HepG2 (cell line): ENCODE measurements around the gene AMZ2. TPM values are rescaled to one million over a fixed set of nuclear protein-coding genes. Genes with fewer than 3 reads are reported as not detected.

Experiments
- BORCS8-MEF2B ChIP-seq: sonication (generic); formaldehyde crosslinking; IDR thresholded peaks from 2 replicates; pipeline ENCODE4 v1.8.0; 2022; ENCODE audit warnings: mild to moderate bottlenecking, missing genetic modification reagents
- CC2D1A ChIP-seq: sonication (generic); formaldehyde crosslinking; IDR thresholded peaks from 2 replicates; pipeline ENCODE4 v1.8.1; 2023; ENCODE audit warnings: mild to moderate bottlenecking, missing genetic modification reagents
- HOXA5 ChIP-seq: sonication (generic); formaldehyde crosslinking; IDR thresholded peaks from 2 replicates; pipeline ENCODE4 v1.4.0; 2020; ENCODE audit warnings: missing genetic modification reagents
- IKZF4 ChIP-seq: sonication (generic); formaldehyde crosslinking; IDR thresholded peaks from 2 replicates; pipeline ENCODE4 v1.5.1; 2020; ENCODE audit warnings: borderline replicate concordance, mild to moderate bottlenecking, low read depth, missing genetic modification reagents; ENCODE audit errors: not compliant biosample characterization
- KDM2A ChIP-seq: sonication (generic); formaldehyde crosslinking; IDR thresholded peaks from 2 replicates; pipeline ENCODE4 v1.4.0; 2020; ENCODE audit warnings: low read depth, missing genetic modification reagents, borderline replicate concordance
- KMT2A ChIP-seq: sonication (generic); formaldehyde crosslinking; IDR thresholded peaks from 2 replicates; pipeline ENCODE4 v1.4.0; 2020; ENCODE audit warnings: missing genetic modification reagents
- NFYB ChIP-seq: sonication (generic); formaldehyde crosslinking; IDR thresholded peaks from 2 replicates; pipeline ENCODE4 v1.4.0; 2020; ENCODE audit warnings: missing genetic modification reagents
- REPIN1 ChIP-seq: sonication (generic); formaldehyde crosslinking; IDR thresholded peaks from 2 replicates; pipeline ENCODE4 v1.8.0; 2022; ENCODE audit warnings: missing genetic modification reagents, low read depth, mild to moderate bottlenecking, borderline replicate concordance
- RFX3 ChIP-seq: IDR thresholded peaks from 2 replicates; pipeline ENCODE4 v1.6.1; 2016; ENCODE audit warnings: missing biosample characterization, missing genetic modification reagents
- SALL1 ChIP-seq: sonication (generic); formaldehyde crosslinking; IDR thresholded peaks from 2 replicates; pipeline ENCODE4 v1.8.0; 2022; ENCODE audit warnings: mild to moderate bottlenecking, missing genetic modification reagents
- ZKSCAN8 ChIP-seq: IDR thresholded peaks from 2 replicates; pipeline ENCODE4 v1.6.1; 2016; ENCODE audit warnings: borderline replicate concordance, missing genetic modification reagents, missing compliant biosample characterization
- ZNF256 ChIP-seq: sonication (generic); formaldehyde crosslinking; conservative IDR thresholded peaks from 2 replicates; pipeline ENCODE4 v1.4.0; 2020; ENCODE audit warnings: missing genetic modification reagents
- ZNF34 ChIP-seq: sonication (generic); formaldehyde crosslinking; IDR thresholded peaks from 2 replicates; pipeline ENCODE4 v1.4.0; 2020; ENCODE audit warnings: mild to moderate bottlenecking, missing genetic modification reagents, borderline replicate concordance
- ZNF354B ChIP-seq: sonication (generic); formaldehyde crosslinking; IDR thresholded peaks from 2 replicates; pipeline ENCODE4 v1.8.0; 2022; ENCODE audit warnings: mild to moderate bottlenecking, missing genetic modification reagents
- ZNF629 ChIP-seq: sonication (generic); formaldehyde crosslinking; conservative IDR thresholded peaks from 2 replicates; pipeline ENCODE4 v1.5.0; 2020; ENCODE audit warnings: missing genetic modification reagents
- polyA plus RNA-seq, 8 experiments: library from polyadenylated mRNA; depleted of rRNA in 3 of 8; stranded (reverse) in 7 of 8; unstranded in 1 of 8; fragments of >200 nt; fragmentation: Illumina TruSeq in 4 of 8; extraction: Trizol in 4 of 8; gene quantifications; 2 replicates each; pipeline versions ENCODE4 v1.2.1 to v1.2.3, GENCODE V29; 2011 to 2016; ENCODE audit warnings: low read depth in 4 of 8, missing spikeins in 1 of 8, mixed read lengths in 1 of 8; ENCODE audit not compliant: insufficient read depth in 1 of 8
- total RNA-seq, 5 experiments: library from RNA; depleted of rRNA; stranded (reverse); fragments of >200 nt; fragmentation: Illumina TruSeq; extraction: Trizol; gene quantifications; 2 replicates each; pipeline ENCODE4 v1.2.3, GENCODE V29; 2016; ENCODE audit warnings: low read depth in 1 of 5
- TF ChIP-seq, protein P1 (sequence below): sonication (generic); formaldehyde crosslinking; IDR thresholded peaks from 2 replicates; pipeline ENCODE4 v1.4.0; 2020; ENCODE audit warnings: mild to moderate bottlenecking, missing genetic modification reagents
- TF ChIP-seq, protein P2 (sequence below): IDR thresholded peaks from 2 replicates; pipeline ENCODE4 v1.6.1; 2016; ENCODE audit warnings: mild to moderate bottlenecking, missing biosample characterization, missing genetic modification reagents
- TF ChIP-seq, protein P3 (sequence below): sonication (generic); formaldehyde crosslinking; IDR thresholded peaks from 2 replicates; pipeline ENCODE4 v1.5.1; 2020; ENCODE audit warnings: mild to moderate bottlenecking, missing genetic modification reagents, moderate library complexity

Gene AMZ2
- total and polyA plus RNA-seq, 2 of the 13 experiments (the other 11 are each of a cell fraction or from before 2014, with no cell fraction given), result 86.9 to 90.2 TPM

DNA sequence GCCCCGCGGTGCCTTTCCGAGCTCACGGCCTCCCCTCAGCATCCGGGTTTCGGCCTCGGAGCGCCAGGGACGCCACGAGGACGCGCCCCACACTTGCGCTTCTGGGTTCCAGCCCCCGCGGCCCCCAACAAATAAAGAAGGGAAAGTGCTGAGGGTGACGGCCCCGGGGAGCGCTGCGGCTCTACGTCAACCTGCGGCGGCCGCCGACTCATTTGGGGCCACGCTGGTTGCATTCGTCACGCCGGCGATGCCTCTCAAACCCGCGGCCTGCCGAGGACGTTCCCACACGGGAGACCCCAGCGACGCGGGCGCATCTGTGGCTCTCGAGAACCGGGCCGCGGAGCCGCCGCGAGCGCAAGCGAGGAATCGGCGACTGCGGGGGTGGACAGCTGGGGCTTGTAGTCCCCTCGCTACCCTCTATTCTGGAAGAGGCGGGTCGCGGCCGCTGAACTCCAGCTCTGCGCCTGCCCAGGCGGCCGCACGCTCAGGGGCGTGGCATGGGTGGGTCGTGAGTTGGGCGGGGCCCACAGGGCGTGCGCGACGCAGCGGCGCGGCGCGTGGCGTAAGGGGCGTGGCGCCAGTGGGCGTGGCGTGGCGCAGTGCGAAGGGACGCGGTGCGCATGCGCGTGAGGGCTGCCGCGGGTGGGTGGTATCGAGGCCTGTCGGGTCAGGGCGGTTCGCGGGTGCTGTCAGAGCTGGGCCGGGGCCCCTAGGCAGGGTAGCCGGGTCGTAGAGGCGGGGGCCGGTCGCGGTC is at the start of gene AMZ2 (continued):
- TF ChIP-seq, protein P1, sequence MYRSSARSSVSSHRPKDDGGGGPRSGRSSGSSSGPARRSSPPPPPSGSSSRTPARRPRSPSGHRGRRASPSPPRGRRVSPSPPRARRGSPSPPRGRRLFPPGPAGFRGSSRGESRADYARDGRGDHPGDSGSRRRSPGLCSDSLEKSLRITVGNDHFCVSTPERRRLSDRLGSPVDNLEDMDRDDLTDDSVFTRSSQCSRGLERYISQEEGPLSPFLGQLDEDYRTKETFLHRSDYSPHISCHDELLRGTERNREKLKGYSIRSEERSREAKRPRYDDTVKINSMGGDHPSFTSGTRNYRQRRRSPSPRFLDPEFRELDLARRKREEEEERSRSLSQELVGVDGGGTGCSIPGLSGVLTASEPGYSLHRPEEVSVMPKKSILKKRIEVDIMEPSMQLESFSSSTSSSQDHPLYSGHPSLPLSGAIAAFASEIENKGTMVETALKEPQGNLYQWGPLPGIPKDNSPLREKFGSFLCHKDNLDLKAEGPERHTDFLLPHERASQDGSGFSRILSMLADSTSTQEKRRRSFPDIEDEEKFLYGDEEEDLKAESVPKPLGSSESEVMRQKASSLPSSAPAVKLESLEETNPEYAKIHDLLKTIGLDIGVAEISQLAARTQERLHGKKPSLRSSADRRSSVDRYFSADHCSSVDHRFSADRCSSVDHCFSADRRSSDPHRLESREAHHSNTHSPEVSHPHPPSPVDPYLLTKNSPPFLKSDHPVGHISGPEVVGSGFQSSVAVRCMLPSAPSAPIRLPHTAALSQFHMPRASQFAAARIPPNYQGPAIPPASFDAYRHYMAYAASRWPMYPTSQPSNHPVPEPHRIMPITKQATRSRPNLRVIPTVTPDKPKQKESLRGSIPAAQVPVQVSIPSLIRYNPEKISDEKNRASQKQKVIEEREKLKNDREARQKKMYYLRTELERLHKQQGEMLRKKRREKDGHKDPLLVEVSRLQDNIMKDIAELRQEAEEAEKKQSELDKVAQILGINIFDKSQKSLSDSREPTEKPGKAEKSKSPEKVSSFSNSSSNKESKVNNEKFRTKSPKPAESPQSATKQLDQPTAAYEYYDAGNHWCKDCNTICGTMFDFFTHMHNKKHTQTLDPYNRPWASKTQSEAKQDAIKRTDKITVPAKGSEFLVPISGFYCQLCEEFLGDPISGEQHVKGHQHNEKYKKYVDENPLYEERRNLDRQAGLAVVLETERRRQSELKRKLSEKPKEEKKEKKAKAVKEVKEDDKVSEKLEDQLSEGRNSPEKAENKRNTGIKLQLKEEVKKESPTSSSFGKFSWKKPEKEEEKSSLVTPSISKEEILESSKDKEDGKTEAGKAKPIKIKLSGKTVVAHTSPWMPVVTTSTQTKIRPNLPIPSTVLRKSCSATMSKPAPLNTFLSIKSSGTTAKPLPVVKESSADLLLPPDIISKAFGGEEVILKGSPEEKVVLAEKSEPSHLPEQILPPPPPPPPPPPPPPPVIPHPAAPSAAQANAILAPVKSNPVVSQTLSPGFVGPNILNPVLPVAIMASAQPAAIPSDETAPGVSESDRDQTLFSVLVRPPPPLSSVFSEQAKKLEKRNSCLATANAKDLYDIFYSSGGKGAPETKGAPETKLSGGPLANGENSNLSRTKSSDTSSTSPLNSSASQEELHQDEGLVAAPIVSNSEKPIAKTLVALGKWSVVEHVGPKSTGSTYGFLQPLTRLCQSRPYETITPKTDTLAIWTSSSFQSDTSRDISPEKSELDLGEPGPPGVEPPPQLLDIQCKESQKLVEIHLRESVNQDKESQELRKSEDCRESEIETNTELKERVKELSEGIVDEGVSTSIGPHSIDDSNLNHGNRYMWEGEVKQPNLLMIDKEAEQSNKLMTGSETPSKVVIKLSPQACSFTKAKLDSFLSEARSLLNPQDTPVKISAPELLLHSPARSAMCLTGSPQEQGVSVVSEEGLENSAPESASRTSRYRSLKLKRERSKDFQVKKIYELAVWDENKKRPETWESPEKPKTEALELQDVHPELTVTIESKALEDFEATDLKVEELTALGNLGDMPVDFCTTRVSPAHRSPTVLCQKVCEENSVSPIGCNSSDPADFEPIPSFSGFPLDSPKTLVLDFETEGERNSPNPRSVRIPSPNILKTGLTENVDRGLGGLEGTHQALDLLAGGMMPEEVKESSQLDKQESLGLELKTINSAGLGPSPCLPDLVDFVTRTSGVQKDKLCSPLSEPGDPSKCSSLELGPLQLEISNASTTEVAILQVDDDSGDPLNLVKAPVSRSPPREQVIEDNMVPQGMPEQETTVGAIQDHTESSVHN (CRISPR knock-in tag), result no peak; the same call in 1 of the 2 replicates
- peak; percentile 90 for TF ChIP-seq SALL1 (CRISPR knock-in tag)
- TF ChIP-seq KMT2A (CRISPR knock-in tag), result peak; percentile 76
- TF ChIP-seq ZNF34 (CRISPR knock-in tag), result no peak
- TF ChIP-seq, protein P2, sequence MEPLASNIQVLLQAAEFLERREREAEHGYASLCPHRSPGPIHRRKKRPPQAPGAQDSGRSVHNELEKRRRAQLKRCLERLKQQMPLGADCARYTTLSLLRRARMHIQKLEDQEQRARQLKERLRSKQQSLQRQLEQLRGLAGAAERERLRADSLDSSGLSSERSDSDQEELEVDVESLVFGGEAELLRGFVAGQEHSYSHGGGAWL (CRISPR knock-in tag), result peak; percentile 84
- TF ChIP-seq ZNF354B, result 0 out of 2 replicates have a peak, but pooled peaks have one; percentile 36
- no peak; the same call in 1 of the 2 replicates for TF ChIP-seq NFYB (CRISPR knock-in tag)
- no peak; the same call in none of the 2 replicates for TF ChIP-seq HOXA5 (CRISPR knock-in tag)
- TF ChIP-seq BORCS8-MEF2B (CRISPR knock-in tag), result peak; percentile 86
- peak; percentile 96 for TF ChIP-seq REPIN1 (CRISPR knock-in tag)
- TF ChIP-seq, protein P3, sequence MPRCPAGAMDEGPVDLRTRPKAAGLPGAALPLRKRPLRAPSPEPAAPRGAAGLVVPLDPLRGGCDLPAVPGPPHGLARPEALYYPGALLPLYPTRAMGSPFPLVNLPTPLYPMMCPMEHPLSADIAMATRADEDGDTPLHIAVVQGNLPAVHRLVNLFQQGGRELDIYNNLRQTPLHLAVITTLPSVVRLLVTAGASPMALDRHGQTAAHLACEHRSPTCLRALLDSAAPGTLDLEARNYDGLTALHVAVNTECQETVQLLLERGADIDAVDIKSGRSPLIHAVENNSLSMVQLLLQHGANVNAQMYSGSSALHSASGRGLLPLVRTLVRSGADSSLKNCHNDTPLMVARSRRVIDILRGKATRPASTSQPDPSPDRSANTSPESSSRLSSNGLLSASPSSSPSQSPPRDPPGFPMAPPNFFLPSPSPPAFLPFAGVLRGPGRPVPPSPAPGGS (CRISPR knock-in tag), result peak; percentile 82
- no peak for TF ChIP-seq CC2D1A (CRISPR knock-in tag)
- no peak; the same call in 1 of the 2 replicates for TF ChIP-seq ZKSCAN8 (CRISPR knock-in tag)
- no peak for TF ChIP-seq IKZF4 (CRISPR knock-in tag)
- no peak for TF ChIP-seq RFX3 (CRISPR knock-in tag)
- no peak; the same call in 1 of the 2 replicates for TF ChIP-seq ZNF629 (CRISPR knock-in tag)
- peak; percentile 95 for TF ChIP-seq KDM2A
- peak; percentile 84; the same call in 1 of the 2 replicates for TF ChIP-seq ZNF256 (CRISPR knock-in tag)
